Chondrocyte (in vitro differentiated cells): ENCODE results near the gene MYO18B. TPM values are rescaled to one million over a fixed set of nuclear protein-coding genes. Genes with fewer than 3 reads are reported as not detected.
A peak's percentile ranks its signal among the peaks of the same experiment; 100 is the strongest.

Source experiments
- DNase-seq: peaks from one replicate; pipeline ENCODE4 v3.0.0; 2021; ENCODE audit warnings: mixed read lengths, low spot score
- H3K27ac Mint-ChIP-seq: one replicate; pipeline ENCODE4 v1.8.0; 2021; ENCODE audit warnings: mild to moderate bottlenecking, moderate library complexity, mixed read lengths; ENCODE audit not compliant: unreplicated experiment
- H3K27me3 Mint-ChIP-seq: 2 replicates; pipeline ENCODE4 v1.8.0; 2021; ENCODE audit warnings: low read depth, mixed read lengths
- H3K36me3 Mint-ChIP-seq: 2 replicates; pipeline ENCODE4 v1.8.0; 2021; ENCODE audit warnings: low read depth, mixed read lengths
- H3K4me1 Mint-ChIP-seq: 2 replicates; pipeline ENCODE4 v1.8.0; 2021; ENCODE audit warnings: low read depth, mild to moderate bottlenecking, mixed read lengths
- H3K4me3 Mint-ChIP-seq: one replicate; pipeline ENCODE4 v1.8.0; 2021; ENCODE audit warnings: mild to moderate bottlenecking, moderate library complexity, mixed read lengths; ENCODE audit not compliant: unreplicated experiment
- H3K9me3 Mint-ChIP-seq: 2 replicates; pipeline ENCODE4 v1.8.0; 2021; ENCODE audit warnings: low read depth, mixed read lengths
- CTCF ChIP-seq: fragments of 200-600 bp; sonication (generic); IDR thresholded peaks from 2 replicates; pipeline ENCODE4 v1.5.0; 2021; ENCODE audit warnings: antibody characterized with exemption, mild to moderate bottlenecking, moderate library complexity
- total RNA-seq: library from RNA; stranded (reverse); gene quantifications from 3 replicates; pipeline ENCODE4 v1.2.1, GENCODE V29; 2021

Gene MYO18B
- total RNA-seq, 1 donor from 2014 or later, result 0.20 TPM

DNA sequence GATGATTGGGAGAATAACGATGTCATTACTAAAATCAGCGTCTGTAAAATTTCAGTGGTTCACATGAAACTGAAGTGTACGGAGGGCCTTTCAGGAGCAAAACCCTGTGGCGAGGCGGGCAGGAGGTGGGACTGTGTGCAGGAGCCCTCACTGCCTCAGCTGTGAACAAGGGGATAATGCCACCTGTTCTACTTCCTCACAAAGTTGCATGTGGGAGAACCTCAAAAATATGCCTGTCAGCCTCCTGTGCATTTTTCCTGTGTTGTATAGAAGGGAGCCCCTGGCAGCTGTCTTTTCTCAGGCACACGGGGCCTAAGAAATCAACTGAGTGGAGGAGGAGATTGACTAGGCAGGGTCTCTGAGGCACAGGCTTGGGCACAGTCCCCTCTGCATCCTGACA lies 43.0 kb upstream of the MYO18B start:
- Mint-ChIP-seq H3K27me3 (peaks cover 4% of the 10 kb centered on the region), H3K9me3 (no peaks in the 10 kb centered on the region), H3K27ac (no peak overlapping the region), H3K4me1 (peaks cover 9% of the 10 kb centered on the region), H3K36me3 (peaks cover 2% of the 10 kb centered on the region), H3K4me3 (no peak overlapping the region)
- no peak for DNase-seq
- no peak for TF ChIP-seq CTCF

- H3K9me3 Mint-ChIP-seq, result no peaks in the 10 kb centered on the region
- H3K4me3 Mint-ChIP-seq, result no peak overlapping the region
- H3K27me3 Mint-ChIP-seq, result peaks cover 4% of the 10 kb centered on the region
- no peak for TF ChIP-seq CTCF
- peaks cover 2% of the 10 kb centered on the region for H3K36me3 Mint-ChIP-seq
- H3K4me1 Mint-ChIP-seq, result peaks cover 12% of the 10 kb centered on the region
- no peak overlapping the region for H3K27ac Mint-ChIP-seq
- DNase-seq, result no peak
Measured at GRCh38 chr22:25701056-25701780, 40.8 kb upstream of the MYO18B start.

- Mint-ChIP-seq H3K9me3 (no peaks in the 10 kb centered on the region), H3K36me3 (peaks cover 2% of the 10 kb centered on the region), H3K27ac (no peak overlapping the region), H3K27me3 (peaks cover 4% of the 10 kb centered on the region), H3K4me1 (peaks cover 12% of the 10 kb centered on the region), H3K4me3 (no peak overlapping the region)
- DNase-seq, result no peak
- peak; percentile 86 for TF ChIP-seq CTCF
Measured at GRCh38 chr22:25702040-25702439, 39.9 kb upstream of the MYO18B start.

- no peaks in the 10 kb centered on the region for H3K9me3 Mint-ChIP-seq
- DNase-seq, result no peak
- H3K36me3 Mint-ChIP-seq, result no peaks in the 10 kb centered on the region
- peaks cover 12% of the 10 kb centered on the region for H3K4me1 Mint-ChIP-seq
- no peak overlapping the region for H3K4me3 Mint-ChIP-seq
- no peak overlapping the region for H3K27ac Mint-ChIP-seq
- no peak for TF ChIP-seq CTCF
- peaks cover 2% of the 10 kb centered on the region for H3K27me3 Mint-ChIP-seq
Measured at GRCh38 chr22:25702571-25703167, 39.3 kb upstream of the MYO18B start.

DNA sequence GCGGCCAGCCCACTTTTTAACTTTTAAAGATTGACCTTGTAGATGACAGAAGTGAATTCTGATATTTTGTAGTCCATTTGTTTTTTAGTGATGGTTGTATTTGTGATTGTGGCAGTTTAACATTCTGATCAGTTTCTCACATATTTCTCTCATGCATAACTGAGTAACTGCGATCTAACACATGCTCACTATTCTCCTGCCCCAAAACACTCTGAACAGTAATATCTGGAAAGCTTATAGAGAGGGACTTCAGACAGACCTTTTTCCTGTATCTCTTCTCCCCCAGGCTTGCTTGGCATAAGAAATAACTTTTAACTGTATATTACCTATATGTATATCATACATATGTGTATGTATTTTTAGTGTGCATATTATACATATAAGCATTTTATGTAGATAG lies 37.3 kb upstream of the MYO18B start:
- Mint-ChIP-seq H3K4me3 (no peak overlapping the region), H3K36me3 (no peaks in the 10 kb centered on the region), H3K27me3 (peaks cover 2% of the 10 kb centered on the region), H3K4me1 (peaks cover 12% of the 10 kb centered on the region), H3K27ac (no peak overlapping the region), H3K9me3 (no peaks in the 10 kb centered on the region)
- no peak for TF ChIP-seq CTCF
- no peak for DNase-seq
